Epithelial cell of prostate (primary cell): ENCODE results near the gene ABLIM2.

Source experiments
- DNase-seq: peaks from one replicate; pipeline ENCODE4 v3.0.0-alpha.2; 2011; ENCODE audit warnings: low read depth, low spot score
- H3K27ac ChIP-seq: fragments of 450-650 bp; 2 replicates; pipeline ENCODE4 v1.5.1; 2017; ENCODE audit warnings: mild to moderate bottlenecking

The ABLIM2 gene

GRCh38 chr4:8158710-8159536, at the start of gene ABLIM2:
Gene ABLIM2, minus strand, starts transcription at chr4:8158813. Its CDS starts 124 bp downstream, at chr4:8158689.
- no peak within 1 kb of the TSS for H3K27ac ChIP-seq
- DNase-seq: peak; percentile 87

GRCh38 chr4:8207314-8207713, 48.7 kb upstream of the ABLIM2 start:
- DNase-seq: no peak
- peak overlapping the region; percentile 79 for H3K27ac ChIP-seq

- DNase-seq: peak; percentile 84
- H3K27ac ChIP-seq: peak overlapping the region; percentile 79
Measured at GRCh38 chr4:8205749-8206611, 47.4 kb upstream of the ABLIM2 start.

GRCh38 chr4:8205241-8205707, 46.7 kb upstream of the ABLIM2 start:
- no peak for DNase-seq

GRCh38 chr4:8204576-8205227, 46.1 kb upstream of the ABLIM2 start:
- H3K27ac ChIP-seq: peak overlapping the region; percentile 79
- DNase-seq: no peak

More at GRCh38 chr4:8205241-8205707, 46.7 kb upstream of the ABLIM2 start:
- H3K27ac ChIP-seq: peak overlapping the region; percentile 79

- DNase-seq: no peak
- no peak overlapping the region for H3K27ac ChIP-seq
Measured at GRCh38 chr4:8203817-8204216, 45.2 kb upstream of the ABLIM2 start.

- no peak for DNase-seq
- H3K27ac ChIP-seq: no peak overlapping the region
Measured at GRCh38 chr4:8203052-8203401, 44.4 kb upstream of the ABLIM2 start.

GRCh38 chr4:8202108-8203051, 43.8 kb upstream of the ABLIM2 start:
- no peak for DNase-seq
- peak overlapping the region; percentile 4 for H3K27ac ChIP-seq

GRCh38 chr4:8201321-8201781, 42.7 kb upstream of the ABLIM2 start:
- no peak for DNase-seq
- peak overlapping the region; percentile 90 for H3K27ac ChIP-seq

GRCh38 chr4:8200302-8200975, 41.8 kb upstream of the ABLIM2 start:
- peak overlapping the region; percentile 90 for H3K27ac ChIP-seq
- DNase-seq: no peak

- DNase-seq: no peak
- peak overlapping the region; percentile 90 for H3K27ac ChIP-seq
Measured at GRCh38 chr4:8199594-8200301, 41.1 kb upstream of the ABLIM2 start.

- DNase-seq: peak; percentile 75
- H3K27ac ChIP-seq: peak within 1 kb of the TSS; percentile 90
Measured at GRCh38 chr4:8198906-8199593, 40.4 kb upstream of the ABLIM2 start, which contains the start of gene SH3TC1. Gene SH3TC1, plus strand, starts transcription at chr4:8199290. Its CDS starts 5,905 bp downstream, at chr4:8205195.

GRCh38 chr4:8198206-8198905, 39.7 kb upstream of the ABLIM2 start:
- peak overlapping the region; percentile 90 for H3K27ac ChIP-seq
- peak; percentile 80 for DNase-seq

GRCh38 chr4:8197521-8197920, 38.9 kb upstream of the ABLIM2 start:
- no peak for DNase-seq
- H3K27ac ChIP-seq: no peak overlapping the region

- DNase-seq: no peak
- H3K27ac ChIP-seq: no peak overlapping the region
Measured at GRCh38 chr4:8195841-8196458, 37.3 kb upstream of the ABLIM2 start.

GRCh38 chr4:8195431-8195830, 36.8 kb upstream of the ABLIM2 start:
- H3K27ac ChIP-seq: no peak overlapping the region
- no peak for DNase-seq
